ENCODE data around the gene TLX2. TPM values are rescaled to one million over a fixed set of nuclear protein-coding genes. Genes with fewer than 3 reads are reported as not detected.
A peak's percentile ranks its signal among the peaks of the same experiment; 100 is the strongest.
"Not testable (repeated sequence)": the region's sequence is repeated elsewhere in the genome, so short reads cannot be mapped to it uniquely, and the experiment has no call there.

TLX2 gene
- total RNA-seq = not detected

DNA sequence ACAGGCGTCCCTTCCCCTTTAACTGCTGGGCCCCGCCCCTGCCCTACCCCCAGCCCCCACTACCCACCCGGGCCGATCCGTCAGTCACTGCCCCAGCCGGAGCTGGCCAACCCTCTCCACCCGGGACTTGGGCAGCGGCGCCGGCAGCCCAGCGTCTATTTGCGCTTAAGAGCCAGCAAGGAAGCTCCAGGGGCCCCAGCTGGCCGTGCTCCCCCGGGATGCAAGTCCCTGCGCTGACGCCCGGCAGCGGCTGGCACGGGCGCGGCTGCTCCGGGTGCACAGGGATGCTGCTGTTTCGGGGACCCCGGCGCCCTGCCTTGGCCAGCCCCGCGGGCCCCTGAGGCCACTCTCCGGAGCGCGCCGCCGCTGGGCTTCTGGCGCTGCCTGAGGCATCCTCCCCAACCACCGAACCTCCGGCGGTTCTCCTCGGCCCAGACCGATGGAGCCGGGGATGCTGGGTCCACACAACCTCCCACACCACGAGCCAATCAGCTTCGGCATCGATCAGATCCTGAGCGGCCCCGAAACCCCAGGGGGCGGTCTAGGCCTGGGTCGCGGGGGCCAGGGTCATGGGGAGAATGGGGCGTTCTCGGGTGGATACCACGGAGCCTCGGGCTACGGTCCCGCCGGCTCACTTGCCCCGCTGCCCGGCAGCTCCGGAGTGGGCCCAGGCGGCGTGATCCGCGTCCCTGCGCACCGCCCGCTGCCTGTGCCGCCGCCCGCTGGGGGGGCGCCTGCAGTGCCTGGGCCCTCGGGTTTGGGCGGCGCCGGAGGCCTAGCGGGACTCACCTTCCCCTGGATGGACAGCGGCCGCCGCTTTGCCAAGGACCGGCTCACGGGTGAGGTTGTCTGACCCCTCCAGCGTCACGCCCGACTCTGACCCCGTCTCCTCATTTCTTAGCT, at the start of gene TLX2:
TSS of gene TLX2 (plus strand) at position 83 of the 903 bp plus-strand sequence. CDS start at position 440, 357 bp downstream.
- intact Hi-C loops (cut with DNase I; ENCODE audit: low total_unique reads) = no loop called here
- TF ChIP-seq POLR2A (IDR thresholded peaks at IDR 0.05) (no peak), POLR2AphosphoS5 (IDR thresholded peaks at IDR 0.05) (no peak)
- TF ChIP-seq, protein P1, sequence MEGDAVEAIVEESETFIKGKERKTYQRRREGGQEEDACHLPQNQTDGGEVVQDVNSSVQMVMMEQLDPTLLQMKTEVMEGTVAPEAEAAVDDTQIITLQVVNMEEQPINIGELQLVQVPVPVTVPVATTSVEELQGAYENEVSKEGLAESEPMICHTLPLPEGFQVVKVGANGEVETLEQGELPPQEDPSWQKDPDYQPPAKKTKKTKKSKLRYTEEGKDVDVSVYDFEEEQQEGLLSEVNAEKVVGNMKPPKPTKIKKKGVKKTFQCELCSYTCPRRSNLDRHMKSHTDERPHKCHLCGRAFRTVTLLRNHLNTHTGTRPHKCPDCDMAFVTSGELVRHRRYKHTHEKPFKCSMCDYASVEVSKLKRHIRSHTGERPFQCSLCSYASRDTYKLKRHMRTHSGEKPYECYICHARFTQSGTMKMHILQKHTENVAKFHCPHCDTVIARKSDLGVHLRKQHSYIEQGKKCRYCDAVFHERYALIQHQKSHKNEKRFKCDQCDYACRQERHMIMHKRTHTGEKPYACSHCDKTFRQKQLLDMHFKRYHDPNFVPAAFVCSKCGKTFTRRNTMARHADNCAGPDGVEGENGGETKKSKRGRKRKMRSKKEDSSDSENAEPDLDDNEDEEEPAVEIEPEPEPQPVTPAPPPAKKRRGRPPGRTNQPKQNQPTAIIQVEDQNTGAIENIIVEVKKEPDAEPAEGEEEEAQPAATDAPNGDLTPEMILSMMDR (IDR thresholded peaks at IDR 0.05) = no peak
- H3K27me3 ChIP-seq = peaks cover 17 to 78% of the 10 kb centered on the region in 2 donors
- peak within 1 kb of the TSS in 1 of 3 donors; percentile 68 for H3K4me3 ChIP-seq
- H3K4me1 ChIP-seq = no peaks in the 10 kb centered on the region
- no peak for DNase-seq (ENCODE audit: low spot score in 2 of 2)
- H3K9me3 ChIP-seq = no peaks in the 10 kb centered on the region
- H3K27ac ChIP-seq = no peak within 1 kb of the TSS
- no peaks in the 10 kb centered on the region for H3K36me3 ChIP-seq

DNA sequence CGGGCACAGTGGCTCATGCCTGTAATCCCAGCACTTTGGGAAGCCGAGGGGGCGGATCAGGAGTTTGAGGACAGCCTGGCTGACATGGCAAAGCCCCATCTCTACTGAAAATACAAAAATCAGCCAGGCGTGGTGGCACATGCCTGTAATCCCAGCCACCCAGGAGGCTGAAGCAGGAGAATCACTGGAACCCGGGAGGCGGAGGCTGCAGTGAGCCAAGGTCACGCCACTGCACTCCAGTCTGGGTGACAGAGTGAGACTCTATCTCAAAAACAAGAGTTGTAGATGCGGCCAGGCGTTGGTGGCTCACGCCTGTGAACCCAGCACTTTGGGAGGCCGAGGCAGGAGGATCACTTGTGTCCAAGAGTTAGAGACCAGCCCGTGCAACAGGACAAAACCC, 43.5 kb upstream of the TLX2 start:
- DNase-seq (ENCODE audit: low spot score in 2 of 2); H3K27me3 ChIP-seq; H3K36me3 ChIP-seq; H3K27ac ChIP-seq; H3K9me3 ChIP-seq; H3K4me3 ChIP-seq; intact Hi-C loops (cut with DNase I; ENCODE audit: low total_unique reads); H3K4me1 ChIP-seq: not testable (repeated sequence)

DNA sequence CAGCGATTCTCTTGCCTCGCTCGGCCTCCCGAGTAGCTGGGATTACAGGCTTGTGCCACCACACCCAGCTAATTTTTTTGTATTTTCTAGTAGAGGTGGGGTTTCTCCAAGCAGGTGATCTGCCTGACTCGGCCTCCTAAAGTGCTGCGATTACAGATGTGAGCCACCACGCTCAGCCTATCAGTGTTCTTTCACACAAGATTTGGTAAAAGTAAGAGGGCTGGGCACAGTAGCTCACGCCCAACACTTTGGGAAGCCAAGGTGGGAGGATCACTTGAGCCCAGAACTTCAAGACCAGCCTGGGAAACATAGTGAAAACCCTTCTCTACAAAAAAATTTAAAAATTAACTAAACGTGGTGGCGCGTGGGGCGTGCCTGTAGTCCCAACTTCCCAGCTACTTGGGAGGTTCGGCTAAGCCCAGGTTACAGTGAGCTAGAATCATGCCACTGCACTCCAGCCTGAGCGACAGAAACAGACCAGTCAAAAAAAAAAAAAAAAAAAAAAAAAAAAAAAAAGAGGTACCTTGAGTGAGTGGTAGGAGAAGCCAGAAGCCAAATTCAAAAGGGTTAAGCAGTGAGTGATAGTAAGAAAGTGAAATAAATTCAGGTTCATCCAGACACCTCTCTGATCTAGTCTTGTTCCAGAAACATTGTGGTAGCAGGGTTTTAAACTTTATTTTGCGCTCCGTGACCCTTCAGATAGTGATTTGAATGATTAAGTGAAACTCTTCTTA, 42.8 kb upstream of the TLX2 start:
- Histone ChIP-seq H3K36me3 (no peaks in the 10 kb centered on the region), H3K27me3 (no peaks in the 10 kb centered on the region), H3K4me1 (peaks cover 4 to 5% of the 10 kb centered on the region in 2 donors), H3K27ac (peak overlapping the region; percentile 82 to 96), H3K9me3 (no peaks in the 10 kb centered on the region), H3K4me3 (peak overlapping the region; percentile 67 to 96 (median 77))
- no peak for DNase-seq (ENCODE audit: low spot score in 2 of 2)
- intact Hi-C loops (cut with DNase I; ENCODE audit: low total_unique reads) = no loop called here
- TF ChIP-seq POLR2A (IDR thresholded peaks at IDR 0.05) (no peak), POLR2AphosphoS5 (IDR thresholded peaks at IDR 0.05) (no peak)
- TF ChIP-seq, protein P1 (IDR thresholded peaks at IDR 0.05) = no peak

DNA sequence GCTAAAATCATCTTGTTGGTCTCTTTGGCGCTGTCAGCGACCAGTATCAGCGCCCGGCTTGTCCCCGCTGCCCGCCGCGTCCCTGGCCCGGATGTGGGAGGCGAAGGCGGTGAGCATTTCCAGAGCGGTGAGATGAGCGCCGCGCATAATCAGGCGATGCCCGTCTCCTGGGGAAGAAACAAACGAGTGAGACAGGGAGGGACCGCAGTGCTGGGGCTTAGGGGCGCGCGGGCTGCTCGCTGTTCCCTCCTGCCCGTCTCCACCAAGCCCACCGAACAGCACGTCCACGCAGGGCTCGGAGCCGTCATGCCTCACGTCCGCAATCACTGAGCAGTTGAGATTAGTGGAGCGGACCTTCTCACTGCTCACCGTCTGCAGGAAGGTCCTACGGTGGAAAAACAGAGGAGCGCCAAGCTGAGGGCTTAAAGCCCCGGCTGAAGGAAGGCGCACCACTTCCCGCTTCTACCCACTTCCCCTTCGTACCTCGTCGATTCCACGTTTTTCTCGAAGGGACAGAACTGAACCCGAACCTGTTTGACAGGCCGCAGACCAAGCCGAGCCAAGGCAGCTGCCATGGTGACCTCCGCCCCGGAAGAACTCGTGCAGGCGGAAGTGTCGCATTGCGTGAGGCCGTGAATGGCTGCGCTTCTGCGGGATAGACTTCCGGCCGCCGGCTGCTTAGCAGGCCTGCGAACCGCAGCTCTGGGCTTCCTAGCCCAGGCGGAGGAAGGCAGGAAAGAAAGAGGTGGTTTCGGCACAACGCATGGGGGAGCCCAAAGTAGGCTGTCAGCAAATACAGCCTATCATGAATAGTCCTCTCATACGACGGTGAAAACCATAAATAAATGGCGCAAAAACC, 41.9 kb upstream of the TLX2 start, which contains the start of gene MRPL53:
TSS of gene MRPL53 (minus strand) at position 595 of the 859 bp plus-strand sequence. CDS start at position 575, 20 bp downstream.
- DNase-seq (ENCODE audit: low spot score in 2 of 2) = peak; percentile 91 to 95
- intact Hi-C loops (cut with DNase I; ENCODE audit: low total_unique reads) = no loop called here

More for the DNA sequence above, 41.9 kb upstream of the TLX2 start, which contains the start of gene MRPL53:
- Histone ChIP-seq H3K27me3 (no peaks in the 10 kb centered on the region), H3K9me3 (no peaks in the 10 kb centered on the region), H3K4me3 (peak within 1 kb of the TSS; percentile 67 to 96 (median 77)), H3K4me1 (peaks cover 4 to 5% of the 10 kb centered on the region in 2 donors), H3K27ac (peak within 1 kb of the TSS; percentile 82 to 96), H3K36me3 (no peaks in the 10 kb centered on the region)
- TF ChIP-seq, protein P1 (IDR thresholded peaks at IDR 0.05) = no peak
- TF ChIP-seq POLR2A (IDR thresholded peaks at IDR 0.05) (peak; percentile 86), POLR2AphosphoS5 (IDR thresholded peaks at IDR 0.05) (peak; percentile 97 to 100 (median 99))

Data from breast epithelium (tissue), 4 donors.